Middle frontal gyrus (tissue), 1 donor: ENCODE data around the gene TIGD3.
A peak's percentile ranks its signal among the peaks of the same experiment; 100 is the strongest.

ENCODE experiments used
- DNase-seq: peaks from one replicate; pipeline ENCODE4 v3.0.0-alpha.2; 2015; ENCODE audit warnings: low spot score; ENCODE audit errors: extremely low spot score

TIGD3 gene

GRCh38 chr11:65354265-65355012, at the start of gene TIGD3:
Gene TIGD3, plus strand, starts transcription at chr11:65354751. Its CDS starts 1,058 bp downstream, at chr11:65355809.
- peak; percentile 92 for DNase-seq

GRCh38 chr11:65305501-65306268, 48.9 kb upstream of the TIGD3 start:
- no peak for DNase-seq

GRCh38 chr11:65307298-65308229, 47.0 kb upstream of the TIGD3 start:
- DNase-seq: no peak

- DNase-seq: no peak
Measured at GRCh38 chr11:65308281-65308891, 46.2 kb upstream of the TIGD3 start.

GRCh38 chr11:65309006-65309405, 45.5 kb upstream of the TIGD3 start:
- DNase-seq: no peak

GRCh38 chr11:65310215-65310614, 44.3 kb upstream of the TIGD3 start:
- no peak for DNase-seq

- no peak for DNase-seq
Measured at GRCh38 chr11:65310736-65311135, 43.8 kb upstream of the TIGD3 start.

- DNase-seq: no peak
Measured at GRCh38 chr11:65311170-65311678, 43.3 kb upstream of the TIGD3 start.

GRCh38 chr11:65314501-65315203, 39.9 kb upstream of the TIGD3 start, which contains the start of gene CDC42EP2:
Gene CDC42EP2, plus strand, starts transcription at chr11:65314866. Its CDS starts 6,033 bp downstream, at chr11:65320899.
- DNase-seq: peak; percentile 68

GRCh38 chr11:65315204-65315865, 39.2 kb upstream of the TIGD3 start:
- DNase-seq: no peak

GRCh38 chr11:65315866-65316226, 38.7 kb upstream of the TIGD3 start:
- DNase-seq: no peak

- no peak for DNase-seq
Measured at GRCh38 chr11:65316227-65317024, 38.1 kb upstream of the TIGD3 start.

GRCh38 chr11:65317025-65317786, 37.3 kb upstream of the TIGD3 start:
- DNase-seq: no peak

GRCh38 chr11:65320386-65321075, 34.0 kb upstream of the TIGD3 start:
- no peak for DNase-seq

GRCh38 chr11:65321076-65321475, 33.5 kb upstream of the TIGD3 start:
- no peak for DNase-seq

- DNase-seq: no peak
Measured at GRCh38 chr11:65321828-65322485, 32.6 kb upstream of the TIGD3 start.

- DNase-seq: no peak
Measured at GRCh38 chr11:65323813-65324212, 30.7 kb upstream of the TIGD3 start.
